SJCRH30 (cell line): ENCODE data around the gene DGKE. TPM values are rescaled to one million over a fixed set of nuclear protein-coding genes. Genes with fewer than 3 reads are reported as not detected.

ENCODE experiments used
- DNase-seq, 2 experiments: peaks; one replicate each; pipeline ENCODE4 v3.0.0-alpha.2; 2015 to 2020
- H3K27ac ChIP-seq: fragments of 250-450 bp; sonication (Bioruptor Pico); 2 replicates; pipeline ENCODE4 v1.5.1; 2020; ENCODE audit warnings: mild to moderate bottlenecking, moderate library complexity
- H3K27me3 ChIP-seq: fragments of 250-450 bp; sonication (Bioruptor Pico); 2 replicates; pipeline ENCODE4 v1.5.1; 2020; ENCODE audit warnings: mild to moderate bottlenecking, moderate library complexity
- H3K36me3 ChIP-seq: fragments of 250-450 bp; sonication (Bioruptor Pico); 2 replicates; pipeline ENCODE4 v1.5.1; 2020; ENCODE audit warnings: mild to moderate bottlenecking, moderate library complexity
- H3K4me1 ChIP-seq: fragments of 250-450 bp; sonication (Bioruptor Pico); 2 replicates; pipeline ENCODE4 v1.5.1; 2020; ENCODE audit warnings: mild to moderate bottlenecking, moderate library complexity
- H3K4me3 ChIP-seq: fragments of 250-450 bp; sonication (Bioruptor Pico); 2 replicates; pipeline ENCODE4 v1.5.1; 2020; ENCODE audit warnings: mild to moderate bottlenecking, moderate library complexity
- H3K9me3 ChIP-seq: fragments of 250-450 bp; sonication (Bioruptor Pico); replicated peaks from 2 replicates; pipeline ENCODE4 v1.5.1; 2020; ENCODE audit warnings: mild to moderate bottlenecking, moderate library complexity
- total RNA-seq: library from RNA; depleted of rRNA; stranded (reverse); fragments of >200 nt; shearing (Covaris generic); gene quantifications from 2 replicates; pipeline ENCODE4 v1.2.3, GENCODE V29; 2014; rRNA removed

DGKE gene
- 10.4 and 12.2 TPM in 2 replicates for total RNA-seq

GRCh38 chr17:56833809-56834379, at the start of gene DGKE, which contains the start of gene C17orf67:
Gene DGKE (plus strand): TSS chr17:56834151. CDS start chr17:56834796, 645 bp downstream.
Gene C17orf67 (minus strand): TSS chr17:56833920. CDS start chr17:56815810, 18,110 bp downstream.
- Histone ChIP-seq H3K4me3 (peak within 1 kb of the TSS; percentile 90), H3K27ac (peak within 1 kb of the TSS; percentile 47), H3K27me3 (no peaks in the 10 kb centered on the region), H3K4me1 (peaks cover 12% of the 10 kb centered on the region), H3K9me3 (no peaks in the 10 kb centered on the region), H3K36me3 (0 out of 2 replicates have a peak, but pooled peaks cover 5% of the 10 kb centered on the region)
- peak; percentile 95 to 97 for DNase-seq

GRCh38 chr17:56785405-56785804, 48.5 kb upstream of the DGKE start:
- H3K36me3 ChIP-seq, result no peaks in the 10 kb centered on the region
- no peaks in the 10 kb centered on the region for H3K27me3 ChIP-seq
- DNase-seq, result no peak
- no peak overlapping the region for H3K4me3 ChIP-seq
- H3K27ac ChIP-seq, result no peak overlapping the region
- no peaks in the 10 kb centered on the region for H3K4me1 ChIP-seq
- no peaks in the 10 kb centered on the region for H3K9me3 ChIP-seq

GRCh38 chr17:56785997-56786680, 47.8 kb upstream of the DGKE start:
- Histone ChIP-seq H3K4me1 (no peaks in the 10 kb centered on the region), H3K27ac (no peak overlapping the region), H3K4me3 (no peak overlapping the region), H3K27me3 (no peaks in the 10 kb centered on the region), H3K36me3 (no peaks in the 10 kb centered on the region), H3K9me3 (no peaks in the 10 kb centered on the region)
- no peak for DNase-seq

- H3K4me1 ChIP-seq, result no peaks in the 10 kb centered on the region
- H3K9me3 ChIP-seq, result no peaks in the 10 kb centered on the region
- H3K27me3 ChIP-seq, result no peaks in the 10 kb centered on the region
- DNase-seq, result no peak
- no peaks in the 10 kb centered on the region for H3K36me3 ChIP-seq
- H3K27ac ChIP-seq, result no peak overlapping the region
- no peak overlapping the region for H3K4me3 ChIP-seq
Measured at GRCh38 chr17:56786989-56787482, 46.9 kb upstream of the DGKE start.

- no peak overlapping the region for H3K4me3 ChIP-seq
- no peak for DNase-seq
- H3K9me3 ChIP-seq, result no peaks in the 10 kb centered on the region
- no peaks in the 10 kb centered on the region; the same call in 1 of the 2 replicates for H3K4me1 ChIP-seq
- no peak overlapping the region for H3K27ac ChIP-seq
- H3K36me3 ChIP-seq, result no peaks in the 10 kb centered on the region
- no peaks in the 10 kb centered on the region for H3K27me3 ChIP-seq
Measured at GRCh38 chr17:56792267-56792666, 41.7 kb upstream of the DGKE start.

- no peak overlapping the region for H3K27ac ChIP-seq
- H3K27me3 ChIP-seq, result no peaks in the 10 kb centered on the region
- no peak for DNase-seq
- H3K4me3 ChIP-seq, result no peak overlapping the region
- no peaks in the 10 kb centered on the region for H3K36me3 ChIP-seq
- H3K9me3 ChIP-seq, result no peaks in the 10 kb centered on the region
- no peaks in the 10 kb centered on the region; the same call in 1 of the 2 replicates for H3K4me1 ChIP-seq
Measured at GRCh38 chr17:56793531-56793930, 40.4 kb upstream of the DGKE start.

GRCh38 chr17:56793957-56794356, 40.0 kb upstream of the DGKE start:
- no peak overlapping the region for H3K4me3 ChIP-seq
- H3K36me3 ChIP-seq, result no peaks in the 10 kb centered on the region
- no peaks in the 10 kb centered on the region for H3K27me3 ChIP-seq
- no peak overlapping the region for H3K27ac ChIP-seq
- H3K4me1 ChIP-seq, result no peaks in the 10 kb centered on the region; the same call in 1 of the 2 replicates
- peak in 1 of 2 experiments; percentile 18 for DNase-seq
- H3K9me3 ChIP-seq, result no peaks in the 10 kb centered on the region

- no peak overlapping the region for H3K27ac ChIP-seq
- no peaks in the 10 kb centered on the region for H3K27me3 ChIP-seq
- no peaks in the 10 kb centered on the region for H3K9me3 ChIP-seq
- no peaks in the 10 kb centered on the region; the same call in 1 of the 2 replicates for H3K4me1 ChIP-seq
- no peak for DNase-seq
- H3K4me3 ChIP-seq, result no peak overlapping the region
- no peaks in the 10 kb centered on the region for H3K36me3 ChIP-seq
Measured at GRCh38 chr17:56795221-56795865, 38.6 kb upstream of the DGKE start.

- no peak overlapping the region for H3K27ac ChIP-seq
- no peaks in the 10 kb centered on the region for H3K9me3 ChIP-seq
- no peaks in the 10 kb centered on the region for H3K27me3 ChIP-seq
- no peak overlapping the region for H3K4me3 ChIP-seq
- H3K36me3 ChIP-seq, result no peaks in the 10 kb centered on the region
- no peak for DNase-seq
- H3K4me1 ChIP-seq, result no peaks in the 10 kb centered on the region; the same call in 1 of the 2 replicates
Measured at GRCh38 chr17:56796536-56796935, 37.4 kb upstream of the DGKE start.

- peak; percentile 19 to 56 for DNase-seq
- H3K36me3 ChIP-seq, result no peaks in the 10 kb centered on the region
- no peaks in the 10 kb centered on the region for H3K9me3 ChIP-seq
- no peaks in the 10 kb centered on the region for H3K4me1 ChIP-seq
- H3K27me3 ChIP-seq, result no peaks in the 10 kb centered on the region
- H3K27ac ChIP-seq, result no peak overlapping the region
- H3K4me3 ChIP-seq, result no peak overlapping the region
Measured at GRCh38 chr17:56798916-56799315, 35.0 kb upstream of the DGKE start.

- Histone ChIP-seq H3K27ac (no peak overlapping the region), H3K9me3 (no peaks in the 10 kb centered on the region), H3K36me3 (no peaks in the 10 kb centered on the region), H3K4me3 (no peak overlapping the region), H3K27me3 (no peaks in the 10 kb centered on the region), H3K4me1 (no peaks in the 10 kb centered on the region)
- DNase-seq, result no peak
Measured at GRCh38 chr17:56801459-56802178, 32.3 kb upstream of the DGKE start.

- no peaks in the 10 kb centered on the region for H3K9me3 ChIP-seq
- no peak for DNase-seq
- H3K36me3 ChIP-seq, result no peaks in the 10 kb centered on the region
- no peak overlapping the region for H3K27ac ChIP-seq
- 0 out of 2 replicates have a peak, but pooled peaks cover 3% of the 10 kb centered on the region for H3K4me1 ChIP-seq
- no peaks in the 10 kb centered on the region for H3K27me3 ChIP-seq
- no peak overlapping the region for H3K4me3 ChIP-seq
Measured at GRCh38 chr17:56803071-56803470, 30.9 kb upstream of the DGKE start.

- no peak for DNase-seq
- no peak overlapping the region for H3K4me3 ChIP-seq
- no peaks in the 10 kb centered on the region for H3K9me3 ChIP-seq
- no peaks in the 10 kb centered on the region for H3K27me3 ChIP-seq
- H3K4me1 ChIP-seq, result 0 out of 2 replicates have a peak, but pooled peaks cover 3% of the 10 kb centered on the region
- H3K36me3 ChIP-seq, result no peaks in the 10 kb centered on the region
- H3K27ac ChIP-seq, result no peak overlapping the region
Measured at GRCh38 chr17:56804454-56804853, 29.5 kb upstream of the DGKE start.

- DNase-seq, result peak in 1 of 2 experiments; percentile 37
- H3K36me3 ChIP-seq, result no peaks in the 10 kb centered on the region
Measured at GRCh38 chr17:56806949-56807348, 27.0 kb upstream of the DGKE start.

More at GRCh38 chr17:56806949-56807348, 27.0 kb upstream of the DGKE start:
- Histone ChIP-seq H3K4me3 (no peak overlapping the region), H3K27ac (no peak overlapping the region), H3K9me3 (no peaks in the 10 kb centered on the region), H3K4me1 (peaks cover 8% of the 10 kb centered on the region; the same call in 1 of the 2 replicates), H3K27me3 (no peaks in the 10 kb centered on the region)
